Measurements from ENCODE around the gene HFM1.

The HFM1 gene

GRCh38 chr1:91243171-91243570 lies 161.5 kb downstream of the HFM1 start:
- H3K4me1 ChIP-seq (ENCODE audit: control insufficient read depth in 1 of 2, insufficient read depth in 2 of 2, low read length in 2 of 2), result no peaks in the 10 kb centered on the region
- no peaks in the 10 kb centered on the region for H3K36me3 ChIP-seq (ENCODE audit: control insufficient read depth in 1 of 2, insufficient read depth in 2 of 2, low read length in 2 of 2)
- no peak overlapping the region for H3K27ac ChIP-seq (ENCODE audit: low read length)
- H3K9me3 ChIP-seq (ENCODE audit: control insufficient read depth in 1 of 2, low read length in 2 of 2), result no peaks in the 10 kb centered on the region
- H3K4me3 ChIP-seq (ENCODE audit: low read depth in 1 of 2, low read length in 2 of 2), result no peak overlapping the region
- no peaks in the 10 kb centered on the region for H3K27me3 ChIP-seq (ENCODE audit: low read depth, low read length)

GRCh38 chr1:91234181-91234580 lies 170.5 kb downstream of the HFM1 start:
- H3K36me3 ChIP-seq (ENCODE audit: control insufficient read depth in 1 of 2, insufficient read depth in 2 of 2, low read length in 2 of 2), result no peaks in the 10 kb centered on the region
- no peaks in the 10 kb centered on the region for H3K4me1 ChIP-seq (ENCODE audit: control insufficient read depth in 1 of 2, insufficient read depth in 2 of 2, low read length in 2 of 2)
- no peak overlapping the region for H3K27ac ChIP-seq (ENCODE audit: low read length)
- H3K9me3 ChIP-seq (ENCODE audit: control insufficient read depth in 1 of 2, low read length in 2 of 2), result no peaks in the 10 kb centered on the region
- H3K4me3 ChIP-seq (ENCODE audit: low read depth in 1 of 2, low read length in 2 of 2), result no peak overlapping the region
- H3K27me3 ChIP-seq (ENCODE audit: low read depth, low read length), result no peaks in the 10 kb centered on the region

GRCh38 chr1:91226741-91227140 lies 177.9 kb downstream of the HFM1 start:
- Histone ChIP-seq H3K4me1 (ENCODE audit: control insufficient read depth in 1 of 2, insufficient read depth in 2 of 2, low read length in 2 of 2) (no peaks in the 10 kb centered on the region), H3K4me3 (ENCODE audit: low read depth in 1 of 2, low read length in 2 of 2) (no peak overlapping the region), H3K27ac (ENCODE audit: low read length) (no peak overlapping the region), H3K36me3 (ENCODE audit: control insufficient read depth in 1 of 2, insufficient read depth in 2 of 2, low read length in 2 of 2) (no peaks in the 10 kb centered on the region), H3K27me3 (ENCODE audit: low read depth, low read length) (no peaks in the 10 kb centered on the region), H3K9me3 (ENCODE audit: control insufficient read depth in 1 of 2, low read length in 2 of 2) (no peaks in the 10 kb centered on the region)

- H3K27ac ChIP-seq (ENCODE audit: low read length), result no peak overlapping the region
- no peaks in the 10 kb centered on the region for H3K4me1 ChIP-seq (ENCODE audit: control insufficient read depth in 1 of 2, insufficient read depth in 2 of 2, low read length in 2 of 2)
- H3K27me3 ChIP-seq (ENCODE audit: low read depth, low read length), result no peaks in the 10 kb centered on the region
- no peak overlapping the region for H3K4me3 ChIP-seq (ENCODE audit: low read depth in 1 of 2, low read length in 2 of 2)
- H3K36me3 ChIP-seq (ENCODE audit: control insufficient read depth in 1 of 2, insufficient read depth in 2 of 2, low read length in 2 of 2), result no peaks in the 10 kb centered on the region
- peaks cover 0 to 5% of the 10 kb centered on the region in 2 donors for H3K9me3 ChIP-seq (ENCODE audit: control insufficient read depth in 1 of 2, low read length in 2 of 2)
Measured at GRCh38 chr1:91224878-91225277, 179.8 kb downstream of the HFM1 start.

- H3K27ac ChIP-seq (ENCODE audit: low read length), result no peak overlapping the region
- no peaks in the 10 kb centered on the region for H3K4me1 ChIP-seq (ENCODE audit: control insufficient read depth in 1 of 2, insufficient read depth in 2 of 2, low read length in 2 of 2)
- H3K4me3 ChIP-seq (ENCODE audit: low read depth in 1 of 2, low read length in 2 of 2), result no peak overlapping the region
- H3K36me3 ChIP-seq (ENCODE audit: control insufficient read depth in 1 of 2, insufficient read depth in 2 of 2, low read length in 2 of 2), result no peaks in the 10 kb centered on the region
- no peaks in the 10 kb centered on the region for H3K27me3 ChIP-seq (ENCODE audit: low read depth, low read length)
- H3K9me3 ChIP-seq (ENCODE audit: control insufficient read depth in 1 of 2, low read length in 2 of 2), result peaks cover 0 to 5% of the 10 kb centered on the region in 2 donors
Measured at GRCh38 chr1:91221017-91221416, 183.6 kb downstream of the HFM1 start.

- Histone ChIP-seq H3K36me3 (ENCODE audit: control insufficient read depth in 1 of 2, insufficient read depth in 2 of 2, low read length in 2 of 2) (no peaks in the 10 kb centered on the region), H3K4me1 (ENCODE audit: control insufficient read depth in 1 of 2, insufficient read depth in 2 of 2, low read length in 2 of 2) (no peaks in the 10 kb centered on the region)
Measured at GRCh38 chr1:91217911-91218310, 186.7 kb downstream of the HFM1 start.

More at GRCh38 chr1:91217911-91218310, 186.7 kb downstream of the HFM1 start:
- H3K4me3 ChIP-seq (ENCODE audit: low read depth in 1 of 2, low read length in 2 of 2), result no peak overlapping the region
- peaks cover 0 to 5% of the 10 kb centered on the region in 2 donors for H3K9me3 ChIP-seq (ENCODE audit: control insufficient read depth in 1 of 2, low read length in 2 of 2)
- H3K27me3 ChIP-seq (ENCODE audit: low read depth, low read length), result no peaks in the 10 kb centered on the region
- H3K27ac ChIP-seq (ENCODE audit: low read length), result no peak overlapping the region

Data from muscle layer of duodenum (tissue), 2 donors.